C4-2B (cell line): Measurements from ENCODE around the gene CLIP1.

Experiments used
- ZFX ChIP-seq: fragments of 450-650 bp; IDR thresholded peaks from 2 replicates; pipeline ENCODE4 v1.6.1; 2017
- TF ChIP-seq, protein P1 (sequence below): fragments of 450-650 bp; conservative IDR thresholded peaks from 2 replicates; pipeline ENCODE4 v1.5.1; 2017; ENCODE audit warnings: mild to moderate bottlenecking

DNA sequence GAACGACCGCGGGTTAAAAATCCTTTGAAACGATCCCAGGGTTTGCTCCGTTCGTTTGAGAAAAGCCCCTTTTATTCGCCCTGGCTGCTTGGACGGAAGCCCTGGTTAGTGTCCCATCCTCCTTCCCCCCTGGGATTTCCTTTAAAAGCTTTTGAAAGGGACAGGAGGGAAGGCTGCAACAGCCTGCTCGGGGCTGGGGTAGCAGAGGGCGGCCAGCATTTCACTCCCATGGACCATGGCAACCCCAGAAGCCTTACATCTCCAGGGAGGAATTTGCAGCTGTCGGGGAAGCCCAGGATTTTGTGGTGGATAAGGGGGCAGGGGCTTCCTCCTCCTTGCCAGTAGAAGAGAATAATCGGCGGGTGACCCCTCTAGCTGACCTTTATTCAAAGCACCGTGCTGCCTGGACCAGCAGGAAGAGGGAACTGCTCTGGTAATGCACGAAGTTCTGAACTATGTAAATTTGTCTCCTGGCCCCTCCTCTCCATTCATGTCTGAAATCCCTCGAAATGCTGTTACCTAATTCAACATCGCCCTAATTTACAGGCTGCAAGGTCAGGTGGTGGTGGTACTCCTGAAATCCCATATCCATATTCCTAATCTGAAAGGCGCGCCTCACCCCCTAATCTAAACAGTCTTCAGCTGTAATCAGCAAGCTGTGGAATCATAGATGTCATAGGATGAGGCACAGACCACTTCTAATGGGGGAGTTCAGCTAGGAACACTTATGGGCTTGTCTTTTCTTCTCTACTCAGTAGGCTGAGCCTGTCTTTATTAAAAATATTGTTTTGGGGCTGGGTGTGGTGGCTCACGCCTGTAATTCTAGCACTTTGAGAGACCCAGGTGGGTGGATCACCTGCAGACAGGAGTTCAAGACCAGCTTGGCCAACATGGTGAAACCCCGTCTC lies 1.0 kb upstream of the CLIP1 start:
- TF ChIP-seq, protein P1, sequence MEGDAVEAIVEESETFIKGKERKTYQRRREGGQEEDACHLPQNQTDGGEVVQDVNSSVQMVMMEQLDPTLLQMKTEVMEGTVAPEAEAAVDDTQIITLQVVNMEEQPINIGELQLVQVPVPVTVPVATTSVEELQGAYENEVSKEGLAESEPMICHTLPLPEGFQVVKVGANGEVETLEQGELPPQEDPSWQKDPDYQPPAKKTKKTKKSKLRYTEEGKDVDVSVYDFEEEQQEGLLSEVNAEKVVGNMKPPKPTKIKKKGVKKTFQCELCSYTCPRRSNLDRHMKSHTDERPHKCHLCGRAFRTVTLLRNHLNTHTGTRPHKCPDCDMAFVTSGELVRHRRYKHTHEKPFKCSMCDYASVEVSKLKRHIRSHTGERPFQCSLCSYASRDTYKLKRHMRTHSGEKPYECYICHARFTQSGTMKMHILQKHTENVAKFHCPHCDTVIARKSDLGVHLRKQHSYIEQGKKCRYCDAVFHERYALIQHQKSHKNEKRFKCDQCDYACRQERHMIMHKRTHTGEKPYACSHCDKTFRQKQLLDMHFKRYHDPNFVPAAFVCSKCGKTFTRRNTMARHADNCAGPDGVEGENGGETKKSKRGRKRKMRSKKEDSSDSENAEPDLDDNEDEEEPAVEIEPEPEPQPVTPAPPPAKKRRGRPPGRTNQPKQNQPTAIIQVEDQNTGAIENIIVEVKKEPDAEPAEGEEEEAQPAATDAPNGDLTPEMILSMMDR = no peak
- no peak for TF ChIP-seq ZFX
